SJSA1 (cell line): ENCODE results near the gene HIGD1A. TPM values are rescaled to one million over a fixed set of nuclear protein-coding genes. Genes with fewer than 3 reads are reported as not detected.
"Not testable (repeated sequence)": the region's sequence is repeated elsewhere in the genome, so short reads cannot be mapped to it uniquely, and the experiment has no call there.

Experiments used
- DNase-seq, 2 experiments: peaks; one replicate each; pipeline ENCODE4 v3.0.0-alpha.2; 2015 to 2020; ENCODE audit warnings: low spot score in 2 of 2, low read depth in 1 of 2
- H3K27ac ChIP-seq: fragments of 250-450 bp; sonication (Bioruptor Pico); 2 replicates; pipeline ENCODE4 v1.5.1; 2020; ENCODE audit warnings: mild to moderate bottlenecking, moderate library complexity
- H3K27me3 ChIP-seq: fragments of 250-450 bp; sonication (Bioruptor Pico); replicated peaks from 2 replicates; pipeline ENCODE4 v1.5.1; 2020; ENCODE audit warnings: mild to moderate bottlenecking, moderate library complexity
- H3K36me3 ChIP-seq: fragments of 250-450 bp; sonication (Bioruptor Pico); 2 replicates; pipeline ENCODE4 v1.5.1; 2020; ENCODE audit warnings: mild to moderate bottlenecking
- H3K4me1 ChIP-seq: fragments of 250-450 bp; sonication (Bioruptor Pico); replicated peaks from 2 replicates; pipeline ENCODE4 v1.6.1; 2021; ENCODE audit warnings: mild to moderate bottlenecking
- H3K4me3 ChIP-seq: fragments of 250-450 bp; sonication (Bioruptor Pico); 2 replicates; pipeline ENCODE4 v1.5.1; 2020; ENCODE audit warnings: mild to moderate bottlenecking
- H3K9me3 ChIP-seq: fragments of 250-450 bp; sonication (Bioruptor Pico); replicated peaks from 2 replicates; pipeline ENCODE4 v1.5.1; 2020; ENCODE audit warnings: mild to moderate bottlenecking
- total RNA-seq: library from RNA; depleted of rRNA; stranded (reverse); fragments of >200 nt; shearing (Covaris generic); gene quantifications from 2 replicates; pipeline ENCODE4 v1.2.3, GENCODE V29; 2014

Gene HIGD1A
- total RNA-seq, 1 experiment from 2014 or later = 227 TPM

- no peak for DNase-seq
- Histone ChIP-seq H3K9me3 (no peaks in the 10 kb centered on the region), H3K27me3 (no peaks in the 10 kb centered on the region), H3K36me3 (no peaks in the 10 kb centered on the region), H3K27ac (no peak overlapping the region), H3K4me1 (no peaks in the 10 kb centered on the region), H3K4me3 (no peak overlapping the region)
Measured at GRCh38 chr3:42819351-42819965, 15.2 kb upstream of the HIGD1A start.

- no peak for DNase-seq
- H3K36me3 ChIP-seq = no peaks in the 10 kb centered on the region
Measured at GRCh38 chr3:42815826-42816225, 11.5 kb upstream of the HIGD1A start.

GRCh38 chr3:42814914-42815507 is 10.7 kb upstream of the HIGD1A start:
- no peak overlapping the region for H3K4me3 ChIP-seq
- H3K27ac ChIP-seq = no peak overlapping the region
- DNase-seq = no peak
- H3K36me3 ChIP-seq = no peaks in the 10 kb centered on the region
- no peaks in the 10 kb centered on the region for H3K27me3 ChIP-seq
- no peaks in the 10 kb centered on the region for H3K9me3 ChIP-seq
- H3K4me1 ChIP-seq = no peaks in the 10 kb centered on the region

More at GRCh38 chr3:42815826-42816225, 11.5 kb upstream of the HIGD1A start:
- Histone ChIP-seq H3K27ac (no peak overlapping the region), H3K9me3 (no peaks in the 10 kb centered on the region), H3K4me1 (no peaks in the 10 kb centered on the region), H3K4me3 (no peak overlapping the region), H3K27me3 (no peaks in the 10 kb centered on the region)

GRCh38 chr3:42814246-42814645 is 10.0 kb upstream of the HIGD1A start:
- no peaks in the 10 kb centered on the region for H3K4me1 ChIP-seq
- no peaks in the 10 kb centered on the region for H3K36me3 ChIP-seq
- no peak overlapping the region for H3K27ac ChIP-seq
- no peak overlapping the region for H3K4me3 ChIP-seq
- no peak for DNase-seq
- H3K9me3 ChIP-seq = no peaks in the 10 kb centered on the region
- H3K27me3 ChIP-seq = no peaks in the 10 kb centered on the region

GRCh38 chr3:42811118-42811883 is 7.0 kb upstream of the HIGD1A start:
- not testable (repeated sequence) for H3K9me3 ChIP-seq, H3K4me3 ChIP-seq, H3K4me1 ChIP-seq, H3K27me3 ChIP-seq, DNase-seq, H3K36me3 ChIP-seq, H3K27ac ChIP-seq

- not testable (repeated sequence) for H3K27me3 ChIP-seq, H3K36me3 ChIP-seq, H3K9me3 ChIP-seq, DNase-seq, H3K4me3 ChIP-seq, H3K4me1 ChIP-seq, H3K27ac ChIP-seq
Measured at GRCh38 chr3:42810706-42811105, 6.4 kb upstream of the HIGD1A start.

GRCh38 chr3:42809202-42809601 is 4.9 kb upstream of the HIGD1A start, which contains the start of gene ACKR2:
Gene ACKR2, plus strand, starts transcription at chr3:42809445. Its CDS starts 55,058 bp downstream, at chr3:42864503.
- Histone ChIP-seq H3K4me3 (no peak within 1 kb of the TSS), H3K4me1 (no peaks in the 10 kb centered on the region), H3K27me3 (0 out of 2 replicates have a peak, but pooled peaks cover 3% of the 10 kb centered on the region), H3K36me3 (peaks cover under 1% of the 10 kb centered on the region), H3K9me3 (no peaks in the 10 kb centered on the region), H3K27ac (no peak within 1 kb of the TSS)
- no peak for DNase-seq

GRCh38 chr3:42807929-42808328 is 3.6 kb upstream of the HIGD1A start:
- H3K27me3 ChIP-seq = 0 out of 2 replicates have a peak, but pooled peaks cover 3% of the 10 kb centered on the region
- no peak overlapping the region for H3K27ac ChIP-seq
- no peak for DNase-seq
- H3K4me3 ChIP-seq = no peak overlapping the region
- no peaks in the 10 kb centered on the region for H3K9me3 ChIP-seq
- peaks cover 3% of the 10 kb centered on the region for H3K4me1 ChIP-seq
- H3K36me3 ChIP-seq = peaks cover 6% of the 10 kb centered on the region

- Histone ChIP-seq H3K36me3 (peaks cover 19% of the 10 kb centered on the region), H3K9me3 (no peaks in the 10 kb centered on the region), H3K4me3 (peak overlapping the region; percentile 65), H3K4me1 (peaks cover 8% of the 10 kb centered on the region), H3K27ac (no peak overlapping the region), H3K27me3 (0 out of 2 replicates have a peak, but pooled peaks cover 3% of the 10 kb centered on the region)
- no peak for DNase-seq
Measured at GRCh38 chr3:42805141-42805821, 991 bp upstream of the HIGD1A start.

GRCh38 chr3:42804831-42805132 is 492 bp upstream of the HIGD1A start:
- H3K36me3 ChIP-seq = peaks cover 20% of the 10 kb centered on the region
- peaks cover 8% of the 10 kb centered on the region for H3K4me1 ChIP-seq
- H3K27ac ChIP-seq = no peak overlapping the region
- no peaks in the 10 kb centered on the region for H3K9me3 ChIP-seq
- no peak for DNase-seq
- H3K4me3 ChIP-seq = peak overlapping the region; percentile 65
- H3K27me3 ChIP-seq = 0 out of 2 replicates have a peak, but pooled peaks cover 3% of the 10 kb centered on the region

GRCh38 chr3:42803414-42804105 is 730 bp downstream of the HIGD1A start:
- Histone ChIP-seq H3K36me3 (peaks cover 21% of the 10 kb centered on the region), H3K4me1 (peaks cover 8% of the 10 kb centered on the region), H3K4me3 (peak overlapping the region; percentile 65), H3K27me3 (0 out of 2 replicates have a peak, but pooled peaks cover 3% of the 10 kb centered on the region), H3K9me3 (no peaks in the 10 kb centered on the region), H3K27ac (peak overlapping the region; percentile 51)
- peak in 1 of 2 experiments; percentile 56 for DNase-seq

- peaks cover 21% of the 10 kb centered on the region for H3K36me3 ChIP-seq
- H3K27ac ChIP-seq = no peak overlapping the region
- DNase-seq = no peak
Measured at GRCh38 chr3:42802876-42803413, 1.3 kb downstream of the HIGD1A start.

GRCh38 chr3:42801784-42802183 is 2.5 kb downstream of the HIGD1A start:
- Histone ChIP-seq H3K4me3 (no peak overlapping the region), H3K36me3 (peaks cover 21% of the 10 kb centered on the region), H3K27me3 (no peaks in the 10 kb centered on the region), H3K27ac (no peak overlapping the region), H3K4me1 (peaks cover 8% of the 10 kb centered on the region), H3K9me3 (no peaks in the 10 kb centered on the region)
- no peak for DNase-seq

More at GRCh38 chr3:42802876-42803413, 1.3 kb downstream of the HIGD1A start:
- H3K4me3 ChIP-seq = peak overlapping the region; percentile 65
- 0 out of 2 replicates have a peak, but pooled peaks cover 3% of the 10 kb centered on the region for H3K27me3 ChIP-seq
- peaks cover 8% of the 10 kb centered on the region for H3K4me1 ChIP-seq
- H3K9me3 ChIP-seq = no peaks in the 10 kb centered on the region
